Urinary bladder (tissue), 4 donors: ENCODE measurements around the gene PRIMA1. TPM values are rescaled to one million over a fixed set of nuclear protein-coding genes. Genes with fewer than 3 reads are reported as not detected.
A peak's percentile ranks its signal among the peaks of the same experiment; 100 is the strongest.
"Not testable (repeated sequence)": the region's sequence is repeated elsewhere in the genome, so short reads cannot be mapped to it uniquely, and the experiment has no call there.

Source experiments
- DNase-seq: peaks from one replicate; pipeline ENCODE4 v3.0.0-alpha.2; 2015; ENCODE audit errors: extremely low spot score
- H3K27ac ChIP-seq: one replicate; pipeline ENCODE4 v1.5.1; 2013; ENCODE audit warnings: low read depth, mild to moderate bottlenecking, moderate library complexity
- H3K36me3 ChIP-seq: one replicate; pipeline ENCODE4 v1.6.1; 2013; ENCODE audit warnings: mild to moderate bottlenecking, moderate library complexity; ENCODE audit not compliant: insufficient read depth
- H3K4me1 ChIP-seq: one replicate; pipeline ENCODE4 v1.6.1; 2013; ENCODE audit warnings: mild to moderate bottlenecking, moderate library complexity; ENCODE audit not compliant: insufficient read depth
- H3K4me3 ChIP-seq: one replicate; pipeline ENCODE4 v1.5.1; 2013; ENCODE audit warnings: low read depth, low read length
- WGBS: extraction: QIAGEN DNeasy Blood & Tissue Kit; methylation state at CpG from one replicate; pipeline ENCODE4 v1.1.7; 2013; 5-methylcytosine and 5-hydroxymethylcytosine counted together
- polyA plus RNA-seq: library from polyadenylated mRNA; stranded (reverse); fragments of 200-250 nt; gene quantifications from one replicate; pipeline ENCODE4 v1.2.3, GENCODE V29; 2013
- total RNA-seq: library from RNA; depleted of rRNA; stranded (reverse); fragments of >200 nt; gene quantifications from one replicate; pipeline ENCODE4 v1.2.3, GENCODE V29; 2014
- donor health status: healthy with polysubstance abuse.
- donor health status: healthy.

The PRIMA1 gene
- total and polyA plus RNA-seq, 2 donors = 1.3 to 17.4 TPM

DNA sequence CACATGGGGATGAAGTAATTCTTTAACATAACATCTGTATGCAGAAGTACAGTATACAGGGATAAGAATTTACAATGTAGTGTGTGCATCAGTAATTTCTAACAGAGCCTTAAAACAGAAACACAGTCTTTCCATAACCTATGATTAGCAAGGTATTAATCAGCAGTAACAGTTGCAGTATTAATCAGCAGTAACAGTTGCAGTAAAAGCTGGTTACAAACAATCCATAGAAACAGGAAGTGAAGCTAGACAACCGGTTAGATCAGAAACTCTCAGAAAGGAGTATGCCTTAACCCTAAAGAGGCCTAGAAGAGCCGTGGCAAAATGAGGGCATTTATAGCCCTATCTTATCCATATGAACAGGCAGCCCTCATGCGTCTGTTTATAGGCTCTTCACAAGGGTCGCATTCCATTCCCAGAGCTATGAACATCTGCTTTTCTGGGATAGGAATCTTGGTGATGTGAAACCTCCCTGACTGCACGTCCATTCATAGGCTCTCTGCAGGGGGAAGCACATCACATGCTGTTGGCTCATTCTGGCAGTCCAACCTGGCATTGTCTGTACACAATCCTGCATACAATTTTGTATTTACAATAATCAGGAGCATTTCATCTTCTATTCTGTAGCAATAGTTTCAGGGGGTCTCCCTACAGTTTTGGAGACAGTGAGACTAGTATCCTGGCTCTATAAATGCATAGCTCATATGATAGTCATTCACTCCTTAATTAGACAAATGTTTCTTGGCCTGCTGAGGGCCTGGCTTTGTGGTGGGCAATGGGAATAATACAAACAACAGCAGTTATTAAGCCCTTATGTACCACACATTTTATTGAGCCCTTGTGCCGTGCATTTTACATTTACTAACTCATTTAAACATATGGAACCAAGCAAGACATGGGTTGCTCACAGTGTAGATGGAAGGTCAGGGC is 21.5 kb upstream of the PRIMA1 start:
- not testable (repeated sequence) for DNase-seq, H3K36me3 ChIP-seq, H3K27ac ChIP-seq, H3K4me3 ChIP-seq, H3K4me1 ChIP-seq
- 62% methylated on average over 6 of the region's 6 CpGs for WGBS

DNA sequence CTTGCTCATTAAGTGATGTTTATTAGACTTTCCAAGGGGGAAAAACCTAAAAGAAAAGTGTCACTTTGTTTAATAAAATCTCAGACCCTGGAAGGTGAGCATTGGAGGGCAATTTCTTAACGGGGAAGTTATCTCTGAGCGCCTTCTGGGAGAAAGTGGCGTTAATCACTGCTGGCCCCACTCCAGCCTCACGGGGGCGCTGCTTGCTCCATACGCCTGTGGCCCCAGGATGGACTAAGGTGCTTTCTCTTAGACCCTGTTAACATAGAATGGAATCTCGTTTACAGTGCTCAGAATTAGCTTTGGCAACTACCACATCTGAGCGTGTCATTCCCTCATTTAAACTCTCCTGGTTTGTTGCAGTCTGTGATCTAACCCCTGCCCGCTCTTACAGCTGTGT is 16.4 kb upstream of the PRIMA1 start:
- H3K4me1 ChIP-seq = no peaks in the 10 kb centered on the region
- no peak for DNase-seq
- 63% methylated on average over 9 of the region's 9 CpGs for WGBS
- H3K36me3 ChIP-seq = no peaks in the 10 kb centered on the region
- no peak overlapping the region for H3K27ac ChIP-seq
- H3K4me3 ChIP-seq = no peak overlapping the region

DNA sequence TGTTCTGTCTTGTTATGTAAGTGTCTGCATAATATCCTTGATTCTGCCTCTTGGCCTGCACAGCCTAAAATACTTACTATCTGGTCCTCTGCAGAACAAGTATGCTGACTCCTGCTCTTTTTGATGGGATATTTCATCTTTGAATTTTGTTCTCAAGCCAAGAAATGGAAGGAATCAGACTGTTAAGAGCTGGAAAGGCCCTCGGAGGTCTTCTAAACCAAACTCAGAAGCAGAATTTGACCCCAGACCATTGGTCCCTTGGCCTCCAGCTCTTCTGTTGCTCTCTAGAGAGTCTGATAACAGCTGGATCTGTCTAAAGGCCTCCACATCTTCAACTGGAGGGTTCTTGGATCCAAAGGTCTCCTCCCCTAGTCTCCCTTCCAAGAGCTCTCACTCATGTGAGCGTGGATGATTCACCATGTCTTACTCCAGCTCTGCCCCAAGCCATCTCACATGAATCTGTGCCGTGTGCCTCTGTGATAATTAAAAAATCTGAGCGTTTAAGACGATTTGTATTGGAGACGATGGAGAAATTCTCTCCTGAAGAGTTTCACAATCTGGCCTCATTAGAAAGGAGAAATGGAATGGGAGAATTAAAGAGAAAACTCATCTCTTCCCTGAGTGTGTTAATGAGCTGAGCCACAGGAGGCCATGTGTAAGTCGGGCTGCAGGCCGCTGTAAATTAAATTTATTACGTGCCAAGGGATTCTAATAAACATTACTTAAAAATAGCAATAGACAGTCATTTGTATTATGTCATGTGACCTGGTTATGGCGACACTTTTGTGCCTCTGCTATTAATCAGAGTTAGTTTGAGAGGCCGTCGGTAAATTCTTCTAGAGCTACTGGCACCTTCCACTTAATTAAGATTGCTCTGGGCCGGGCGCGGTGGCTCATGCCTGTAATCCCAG is 15.4 kb upstream of the PRIMA1 start:
- no peak overlapping the region for H3K27ac ChIP-seq
- H3K4me3 ChIP-seq = no peak overlapping the region
- DNase-seq = no peak
- 79% methylated on average over 15 of the region's 15 CpGs for WGBS
- no peaks in the 10 kb centered on the region for H3K36me3 ChIP-seq
- H3K4me1 ChIP-seq = no peaks in the 10 kb centered on the region

DNA sequence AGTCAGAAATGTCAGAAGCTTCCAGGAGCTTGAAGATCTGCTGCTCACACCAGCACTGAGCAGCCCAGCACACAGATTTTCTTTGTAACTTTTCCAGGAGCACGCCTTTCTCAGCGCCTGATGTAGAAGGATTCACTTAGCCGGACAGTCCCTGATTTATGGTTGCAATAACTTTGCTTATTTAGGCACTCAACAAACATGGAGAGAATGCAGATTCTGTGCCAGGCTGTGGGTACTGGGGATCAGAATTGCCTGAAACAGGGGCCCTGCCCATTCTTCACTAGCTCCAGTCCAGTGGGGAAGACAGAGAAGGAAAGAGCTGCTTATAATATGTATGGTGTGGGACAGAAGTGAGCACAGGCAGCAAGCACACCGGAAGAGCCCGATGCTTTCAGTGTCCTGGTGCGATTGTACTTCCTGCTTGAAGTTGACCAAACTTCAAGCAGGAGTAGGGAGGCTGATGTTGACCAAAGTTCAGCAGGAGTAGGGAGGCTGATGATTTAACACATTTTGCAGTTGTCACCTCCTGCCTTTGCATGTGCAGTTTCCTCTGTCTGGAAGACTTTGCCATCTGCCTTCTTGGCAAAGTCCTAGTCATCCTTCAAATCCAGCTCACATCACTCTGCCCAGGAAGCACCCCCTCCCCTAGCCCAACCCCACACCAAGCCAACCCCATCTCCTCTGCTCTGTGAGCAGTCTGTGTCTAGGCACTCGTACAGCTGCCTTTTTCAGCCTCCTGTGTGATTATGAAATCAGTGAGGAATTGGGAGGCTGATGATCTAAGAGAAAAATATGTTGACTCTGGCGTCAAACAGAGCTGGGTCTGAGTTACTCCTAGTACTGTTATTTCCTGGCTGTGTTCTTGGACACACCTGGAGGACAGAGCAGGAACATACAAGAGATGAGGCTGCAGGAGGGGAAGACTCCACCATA is 12.0 kb upstream of the PRIMA1 start:
- Histone ChIP-seq H3K4me3 (no peak overlapping the region), H3K36me3 (no peaks in the 10 kb centered on the region), H3K27ac (no peak overlapping the region), H3K4me1 (no peaks in the 10 kb centered on the region)
- 27% methylated on average over 8 of the region's 8 CpGs for WGBS
- DNase-seq = no peak

DNA sequence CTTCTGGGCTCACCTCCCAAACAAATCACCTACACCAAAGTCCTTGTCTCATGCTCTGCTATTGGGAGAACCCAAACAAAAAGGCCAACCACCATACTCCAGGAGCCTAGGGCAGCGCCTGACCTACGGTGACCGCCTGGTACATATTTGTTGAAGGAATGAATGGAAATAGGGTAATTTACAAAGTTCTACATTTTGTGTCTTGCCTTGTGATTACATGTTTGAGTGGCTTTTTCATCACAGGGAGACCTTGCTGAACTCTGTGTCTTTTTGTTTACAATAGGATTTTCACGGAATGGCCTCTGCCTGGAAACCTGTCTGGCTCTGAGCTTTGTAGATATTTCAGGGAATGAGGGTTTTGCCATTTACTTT is 11.3 kb upstream of the PRIMA1 start:
- no peak overlapping the region for H3K27ac ChIP-seq
- no peaks in the 10 kb centered on the region for H3K36me3 ChIP-seq
- H3K4me1 ChIP-seq = no peaks in the 10 kb centered on the region
- H3K4me3 ChIP-seq = no peak overlapping the region
- WGBS = 68% methylated on average over 4 of the region's 4 CpGs
- no peak for DNase-seq

DNA sequence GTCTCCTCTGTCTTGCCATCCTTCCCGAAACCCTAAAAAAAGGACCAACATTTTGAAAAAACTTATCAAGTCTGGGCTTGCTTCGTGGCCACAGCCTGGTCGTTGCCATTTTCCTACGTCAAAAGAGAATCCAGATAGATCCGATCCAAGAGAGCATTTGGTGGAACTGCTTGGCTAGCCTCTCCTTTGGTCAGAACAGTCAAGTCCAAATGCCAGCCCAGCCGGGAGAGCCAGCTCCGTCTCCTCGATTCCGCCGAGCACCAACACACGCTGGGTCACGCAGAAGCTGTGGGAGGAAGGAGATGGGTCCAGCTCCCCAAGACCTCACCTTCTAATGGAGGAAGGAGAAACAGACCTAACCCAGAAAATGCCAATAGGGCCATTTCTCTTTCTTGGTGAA is 9.3 kb upstream of the PRIMA1 start:
- H3K4me1 ChIP-seq = no peaks in the 10 kb centered on the region
- no peaks in the 10 kb centered on the region for H3K36me3 ChIP-seq
- no peak for DNase-seq
- no peak overlapping the region for H3K4me3 ChIP-seq
- no peak overlapping the region for H3K27ac ChIP-seq
- WGBS = 86% methylated on average over 12 of the region's 12 CpGs

DNA sequence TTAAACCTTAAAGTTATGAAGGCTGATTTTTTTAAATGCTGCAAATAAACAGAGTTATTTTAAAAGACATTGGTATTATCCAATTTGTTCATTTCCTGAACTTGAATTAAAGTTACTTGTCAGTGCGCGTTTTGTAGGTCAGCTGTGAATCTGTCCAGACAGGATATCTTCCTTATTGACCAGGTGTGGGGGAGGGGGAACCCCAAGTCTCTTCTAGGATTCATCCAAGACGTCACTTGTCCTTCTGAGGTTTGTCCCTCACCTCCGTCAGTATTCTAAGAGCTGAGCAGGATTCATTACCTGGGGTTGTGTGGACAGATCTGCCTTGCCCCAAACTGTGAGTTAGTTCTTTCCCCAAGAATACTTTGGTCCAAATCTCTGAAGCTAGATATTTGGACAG is 8.8 kb upstream of the PRIMA1 start:
- no peak overlapping the region for H3K27ac ChIP-seq
- no peaks in the 10 kb centered on the region for H3K4me1 ChIP-seq
- no peak overlapping the region for H3K4me3 ChIP-seq
- 80% methylated on average over 4 of the region's 4 CpGs for WGBS
- no peak for DNase-seq
- H3K36me3 ChIP-seq = no peaks in the 10 kb centered on the region

DNA sequence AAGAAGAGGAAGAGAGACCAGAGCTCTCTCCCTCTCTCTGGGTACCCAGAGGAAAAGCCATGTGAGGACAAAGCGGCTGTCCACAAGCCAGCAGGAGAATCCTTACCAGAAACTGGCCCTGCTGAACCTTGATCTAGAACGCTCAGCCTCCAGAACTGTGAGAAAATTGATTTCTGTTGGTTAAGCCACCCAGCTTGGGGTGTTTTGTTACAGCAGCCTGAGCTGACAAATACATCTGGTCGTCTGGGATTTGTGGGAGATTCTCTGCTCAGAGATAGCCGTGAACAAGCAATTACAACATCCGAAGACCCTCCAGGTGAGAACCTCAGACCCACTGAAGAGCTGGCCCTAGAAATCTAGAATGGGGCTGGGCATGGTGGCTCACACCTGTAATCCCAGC is 6.5 kb upstream of the PRIMA1 start:
- DNase-seq = no peak
- WGBS = 94% methylated on average over 5 of the region's 5 CpGs
- no peaks in the 10 kb centered on the region for H3K36me3 ChIP-seq
- no peaks in the 10 kb centered on the region for H3K4me1 ChIP-seq
- H3K27ac ChIP-seq = no peak overlapping the region
- no peak overlapping the region for H3K4me3 ChIP-seq

DNA sequence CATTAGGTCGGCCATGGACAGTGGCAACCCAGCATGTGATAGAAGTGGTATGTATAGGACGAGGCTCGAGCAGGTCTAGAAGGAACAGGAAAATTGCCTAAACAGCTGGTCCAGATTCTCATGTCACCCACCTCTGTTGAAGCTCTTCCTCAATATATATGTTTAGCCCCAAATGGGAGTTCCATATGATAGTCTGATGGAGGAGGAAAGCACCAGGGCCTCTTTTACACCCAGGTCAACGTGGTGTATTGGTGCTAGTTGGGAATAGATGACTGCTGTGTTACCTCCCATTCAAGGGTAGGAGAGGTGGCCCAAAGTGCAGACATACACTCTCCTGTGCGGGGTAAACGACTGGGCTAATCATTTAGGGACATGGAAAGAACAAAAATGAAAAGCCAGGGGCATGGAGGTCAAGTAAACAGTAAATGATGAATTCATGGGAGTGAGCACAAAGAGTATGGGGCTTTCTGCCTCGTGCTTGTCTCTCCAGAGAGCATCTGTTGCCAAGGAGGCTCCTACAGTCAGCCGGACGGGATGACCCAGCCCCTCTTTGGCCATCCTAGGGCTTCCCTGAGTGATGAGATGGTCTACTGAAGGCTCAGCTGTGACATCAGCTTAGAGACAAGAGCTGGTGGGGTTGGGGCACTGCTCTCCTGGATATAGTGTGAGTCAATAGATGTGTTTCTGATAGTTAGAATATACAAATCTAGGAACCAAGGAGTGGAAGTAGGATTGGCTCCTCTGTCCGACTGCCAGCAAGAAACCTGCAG is 5.5 kb upstream of the PRIMA1 start:
- Histone ChIP-seq H3K4me1 (no peaks in the 10 kb centered on the region), H3K36me3 (no peaks in the 10 kb centered on the region), H3K27ac (no peak overlapping the region), H3K4me3 (no peak overlapping the region)
- WGBS = 86% methylated on average over 10 of the region's 10 CpGs
- no peak for DNase-seq

DNA sequence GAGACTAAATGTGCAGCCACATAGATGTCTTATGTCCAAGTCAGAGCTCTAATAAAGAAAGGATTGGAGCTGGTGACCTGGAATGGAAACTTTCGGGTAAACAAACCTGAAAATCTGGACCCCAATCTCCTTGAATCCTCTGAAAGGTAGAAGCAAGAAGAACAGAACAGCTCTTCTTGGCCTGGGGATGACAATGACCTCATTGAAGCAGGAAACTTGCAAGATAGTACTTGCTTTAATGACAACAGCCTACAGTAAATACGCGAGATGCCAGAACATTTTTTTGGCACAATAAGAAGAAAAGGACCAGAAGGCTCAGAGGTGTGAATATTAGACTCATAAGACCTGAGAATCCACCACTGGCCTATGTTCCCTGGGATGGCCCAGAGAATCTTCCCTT is 4.1 kb upstream of the PRIMA1 start:
- Histone ChIP-seq H3K4me1 (no peaks in the 10 kb centered on the region), H3K27ac (no peak overlapping the region), H3K4me3 (no peak overlapping the region), H3K36me3 (no peaks in the 10 kb centered on the region)
- WGBS = 72% methylated on average over 3 of the region's 3 CpGs
- DNase-seq = no peak

DNA sequence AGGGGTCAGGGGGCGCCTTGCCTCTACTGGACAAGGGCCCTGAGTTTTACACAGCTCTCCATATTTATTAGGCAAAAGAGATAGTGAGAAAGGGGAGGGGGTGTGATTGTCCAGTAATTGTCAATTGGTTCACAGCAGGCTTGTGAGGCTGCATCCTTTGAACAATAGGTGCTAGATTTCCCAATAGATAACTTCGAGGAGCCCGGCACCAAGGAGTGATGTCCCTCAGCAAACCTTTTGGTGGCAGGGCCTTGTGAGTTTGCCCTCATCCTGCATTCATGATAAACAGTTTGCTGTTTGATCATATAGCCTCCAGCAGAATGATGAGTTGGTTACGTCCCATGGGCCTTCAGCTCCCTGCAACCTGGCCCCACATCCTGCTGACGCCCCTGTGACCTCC is 2.7 kb upstream of the PRIMA1 start:
- H3K4me3 ChIP-seq = no peak overlapping the region
- H3K27ac ChIP-seq = no peak overlapping the region
- H3K4me1 ChIP-seq = no peaks in the 10 kb centered on the region
- no peaks in the 10 kb centered on the region for H3K36me3 ChIP-seq
- WGBS = 86% methylated on average over 5 of the region's 5 CpGs
- DNase-seq = no peak

DNA sequence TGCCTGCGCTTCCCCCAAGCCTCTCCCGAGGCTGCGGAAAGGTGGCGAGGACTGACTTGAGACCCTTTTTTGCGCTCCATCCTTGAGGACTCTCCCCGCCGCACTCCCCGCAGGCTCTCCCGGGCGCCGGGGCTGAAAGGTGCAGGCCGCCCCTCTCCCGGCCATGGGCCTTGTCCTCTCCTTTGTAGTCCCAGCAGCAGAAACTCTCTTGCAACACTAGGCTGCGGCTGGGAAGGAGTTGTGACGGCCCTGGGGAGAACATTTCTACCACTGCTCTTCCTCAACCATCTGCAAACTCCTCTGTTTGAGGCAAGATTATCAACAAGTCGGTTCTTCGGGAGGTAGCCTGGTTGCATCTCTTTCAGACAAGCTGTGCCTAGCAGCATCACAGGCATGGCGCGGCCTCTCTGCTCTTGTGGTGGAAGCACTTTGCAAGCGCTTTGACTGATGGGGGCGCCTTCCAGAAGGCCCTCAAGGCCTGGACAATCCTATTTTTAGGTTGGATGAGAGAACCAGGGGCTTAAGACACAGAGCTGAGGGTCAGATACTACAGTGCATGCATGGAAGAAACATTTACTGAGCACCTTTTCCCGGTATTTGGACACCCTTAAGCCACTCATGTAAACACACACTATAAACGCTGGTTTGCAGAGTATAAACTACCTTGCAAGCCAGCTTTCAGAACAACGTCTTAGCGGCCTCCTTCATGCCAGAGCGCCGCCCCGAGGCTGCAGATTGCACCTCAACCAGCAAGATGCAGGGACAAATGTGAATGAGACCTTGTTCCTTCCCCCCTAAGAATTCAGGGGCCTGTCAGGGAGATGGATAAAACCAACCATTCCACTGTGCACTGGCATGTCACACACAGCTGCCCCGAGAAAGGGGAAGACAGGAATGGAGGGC is 1.2 kb upstream of the PRIMA1 start:
- 27% methylated on average over 29 of the region's 29 CpGs for WGBS
- H3K36me3 ChIP-seq = no peaks in the 10 kb centered on the region
- no peak for DNase-seq
- no peaks in the 10 kb centered on the region for H3K4me1 ChIP-seq
- peak overlapping the region; percentile 52 for H3K27ac ChIP-seq
- peak overlapping the region; percentile 66 for H3K4me3 ChIP-seq
